ENCODE measurements around the gene PARN. TPM values are rescaled to one million over a fixed set of nuclear protein-coding genes. Genes with fewer than 3 reads are reported as not detected.

PARN gene
- total and polyA plus RNA-seq, 2 experiments from 2014 or later: 32.5 to 61.3 TPM

DNA sequence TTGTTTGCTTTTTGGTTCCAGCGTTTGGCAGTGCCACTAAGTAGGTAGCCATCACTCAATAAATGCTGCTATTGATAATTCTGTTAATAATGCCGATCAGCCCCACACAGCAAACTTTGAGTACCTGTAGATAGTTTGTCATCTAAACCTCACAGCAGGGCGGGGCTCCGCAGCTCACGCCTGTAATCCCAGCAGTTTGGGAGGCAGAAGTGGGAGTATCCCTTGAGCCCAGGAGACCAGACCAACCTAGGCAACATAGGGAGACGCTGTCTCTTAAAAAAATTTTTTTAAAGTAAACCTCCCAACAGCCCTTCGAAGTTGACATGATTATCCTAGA lies 4.3 kb upstream of the PARN start:
- Histone ChIP-seq H3K27ac (ENCODE audit: low read depth) (peak overlapping the region; percentile 99), H3K4me1 (ENCODE audit: insufficient read depth) (peaks cover 34% of the 10 kb centered on the region), H3K9me2 (ENCODE audit: insufficient read depth) (no peaks in the 10 kb centered on the region), H3K36me3 (ENCODE audit: insufficient read depth) (0 out of 2 replicates have a peak, but pooled peaks cover 1% of the 10 kb centered on the region), H2AFZ (no peak overlapping the region), H3K79me2 (replicated peaks; ENCODE audit: insufficient read depth) (peaks cover 54% of the 10 kb centered on the region), H3F3A (replicated peaks; ENCODE audit: low read depth) (peaks cover 30% of the 10 kb centered on the region), H3K4me3 (peak overlapping the region; percentile 78), H3K4me2 (peak overlapping the region; percentile 90), H4K20me1 (replicated peaks; ENCODE audit: insufficient read depth) (peaks cover 9% of the 10 kb centered on the region), H3K27me3 (ENCODE audit: insufficient read depth) (no peaks in the 10 kb centered on the region)
- H3K36me3 Mint-ChIP-seq (ENCODE audit: low read depth): peaks cover 33% of the 10 kb centered on the region
- TF ChIP-seq, protein P1, sequence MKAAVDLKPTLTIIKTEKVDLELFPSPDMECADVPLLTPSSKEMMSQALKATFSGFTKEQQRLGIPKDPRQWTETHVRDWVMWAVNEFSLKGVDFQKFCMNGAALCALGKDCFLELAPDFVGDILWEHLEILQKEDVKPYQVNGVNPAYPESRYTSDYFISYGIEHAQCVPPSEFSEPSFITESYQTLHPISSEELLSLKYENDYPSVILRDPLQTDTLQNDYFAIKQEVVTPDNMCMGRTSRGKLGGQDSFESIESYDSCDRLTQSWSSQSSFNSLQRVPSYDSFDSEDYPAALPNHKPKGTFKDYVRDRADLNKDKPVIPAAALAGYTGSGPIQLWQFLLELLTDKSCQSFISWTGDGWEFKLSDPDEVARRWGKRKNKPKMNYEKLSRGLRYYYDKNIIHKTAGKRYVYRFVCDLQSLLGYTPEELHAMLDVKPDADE (IDR thresholded peaks at IDR 0.05): no peak
- TF ChIP-seq, protein P2, sequence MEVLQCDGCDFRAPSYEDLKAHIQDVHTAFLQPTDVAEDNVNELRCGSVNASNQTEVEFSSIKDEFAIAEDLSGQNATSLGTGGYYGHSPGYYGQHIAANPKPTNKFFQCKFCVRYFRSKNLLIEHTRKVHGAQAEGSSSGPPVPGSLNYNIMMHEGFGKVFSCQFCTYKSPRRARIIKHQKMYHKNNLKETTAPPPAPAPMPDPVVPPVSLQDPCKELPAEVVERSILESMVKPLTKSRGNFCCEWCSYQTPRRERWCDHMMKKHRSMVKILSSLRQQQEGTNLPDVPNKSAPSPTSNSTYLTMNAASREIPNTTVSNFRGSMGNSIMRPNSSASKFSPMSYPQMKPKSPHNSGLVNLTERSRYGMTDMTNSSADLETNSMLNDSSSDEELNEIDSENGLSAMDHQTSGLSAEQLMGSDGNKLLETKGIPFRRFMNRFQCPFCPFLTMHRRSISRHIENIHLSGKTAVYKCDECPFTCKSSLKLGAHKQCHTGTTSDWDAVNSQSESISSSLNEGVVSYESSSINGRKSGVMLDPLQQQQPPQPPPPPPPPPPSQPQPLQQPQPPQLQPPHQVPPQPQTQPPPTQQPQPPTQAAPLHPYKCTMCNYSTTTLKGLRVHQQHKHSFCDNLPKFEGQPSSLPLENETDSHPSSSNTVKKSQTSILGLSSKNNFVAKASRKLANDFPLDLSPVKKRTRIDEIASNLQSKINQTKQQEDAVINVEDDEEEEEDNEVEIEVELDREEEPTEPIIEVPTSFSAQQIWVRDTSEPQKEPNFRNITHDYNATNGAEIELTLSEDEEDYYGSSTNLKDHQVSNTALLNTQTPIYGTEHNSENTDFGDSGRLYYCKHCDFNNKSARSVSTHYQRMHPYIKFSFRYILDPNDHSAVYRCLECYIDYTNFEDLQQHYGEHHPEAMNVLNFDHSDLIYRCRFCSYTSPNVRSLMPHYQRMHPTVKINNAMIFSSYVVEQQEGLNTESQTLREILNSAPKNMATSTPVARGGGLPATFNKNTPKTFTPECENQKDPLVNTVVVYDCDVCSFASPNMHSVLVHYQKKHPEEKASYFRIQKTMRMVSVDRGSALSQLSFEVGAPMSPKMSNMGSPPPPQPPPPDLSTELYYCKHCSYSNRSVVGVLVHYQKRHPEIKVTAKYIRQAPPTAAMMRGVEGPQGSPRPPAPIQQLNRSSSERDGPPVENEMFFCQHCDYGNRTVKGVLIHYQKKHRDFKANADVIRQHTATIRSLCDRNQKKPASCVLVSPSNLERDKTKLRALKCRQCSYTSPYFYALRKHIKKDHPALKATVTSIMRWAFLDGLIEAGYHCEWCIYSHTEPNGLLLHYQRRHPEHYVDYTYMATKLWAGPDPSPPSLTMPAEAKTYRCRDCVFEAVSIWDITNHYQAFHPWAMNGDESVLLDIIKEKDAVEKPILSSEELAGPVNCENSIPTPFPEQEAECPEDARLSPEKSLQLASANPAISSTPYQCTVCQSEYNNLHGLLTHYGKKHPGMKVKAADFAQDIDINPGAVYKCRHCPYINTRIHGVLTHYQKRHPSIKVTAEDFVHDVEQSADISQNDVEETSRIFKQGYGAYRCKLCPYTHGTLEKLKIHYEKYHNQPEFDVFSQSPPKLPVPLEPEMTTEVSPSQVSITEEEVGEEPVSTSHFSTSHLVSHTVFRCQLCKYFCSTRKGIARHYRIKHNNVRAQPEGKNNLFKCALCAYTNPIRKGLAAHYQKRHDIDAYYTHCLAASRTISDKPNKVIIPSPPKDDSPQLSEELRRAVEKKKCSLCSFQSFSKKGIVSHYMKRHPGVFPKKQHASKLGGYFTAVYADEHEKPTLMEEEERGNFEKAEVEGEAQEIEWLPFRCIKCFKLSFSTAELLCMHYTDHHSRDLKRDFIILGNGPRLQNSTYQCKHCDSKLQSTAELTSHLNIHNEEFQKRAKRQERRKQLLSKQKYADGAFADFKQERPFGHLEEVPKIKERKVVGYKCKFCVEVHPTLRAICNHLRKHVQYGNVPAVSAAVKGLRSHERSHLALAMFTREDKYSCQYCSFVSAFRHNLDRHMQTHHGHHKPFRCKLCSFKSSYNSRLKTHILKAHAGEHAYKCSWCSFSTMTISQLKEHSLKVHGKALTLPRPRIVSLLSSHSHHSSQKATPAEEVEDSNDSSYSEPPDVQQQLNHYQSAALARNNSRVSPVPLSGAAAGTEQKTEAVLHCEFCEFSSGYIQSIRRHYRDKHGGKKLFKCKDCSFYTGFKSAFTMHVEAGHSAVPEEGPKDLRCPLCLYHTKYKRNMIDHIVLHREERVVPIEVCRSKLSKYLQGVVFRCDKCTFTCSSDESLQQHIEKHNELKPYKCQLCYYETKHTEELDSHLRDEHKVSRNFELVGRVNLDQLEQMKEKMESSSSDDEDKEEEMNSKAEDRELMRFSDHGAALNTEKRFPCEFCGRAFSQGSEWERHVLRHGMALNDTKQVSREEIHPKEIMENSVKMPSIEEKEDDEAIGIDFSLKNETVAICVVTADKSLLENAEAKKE (CRISPR knock-in tag; IDR thresholded peaks at IDR 0.05): no peak
- TF ChIP-seq, protein P3, sequence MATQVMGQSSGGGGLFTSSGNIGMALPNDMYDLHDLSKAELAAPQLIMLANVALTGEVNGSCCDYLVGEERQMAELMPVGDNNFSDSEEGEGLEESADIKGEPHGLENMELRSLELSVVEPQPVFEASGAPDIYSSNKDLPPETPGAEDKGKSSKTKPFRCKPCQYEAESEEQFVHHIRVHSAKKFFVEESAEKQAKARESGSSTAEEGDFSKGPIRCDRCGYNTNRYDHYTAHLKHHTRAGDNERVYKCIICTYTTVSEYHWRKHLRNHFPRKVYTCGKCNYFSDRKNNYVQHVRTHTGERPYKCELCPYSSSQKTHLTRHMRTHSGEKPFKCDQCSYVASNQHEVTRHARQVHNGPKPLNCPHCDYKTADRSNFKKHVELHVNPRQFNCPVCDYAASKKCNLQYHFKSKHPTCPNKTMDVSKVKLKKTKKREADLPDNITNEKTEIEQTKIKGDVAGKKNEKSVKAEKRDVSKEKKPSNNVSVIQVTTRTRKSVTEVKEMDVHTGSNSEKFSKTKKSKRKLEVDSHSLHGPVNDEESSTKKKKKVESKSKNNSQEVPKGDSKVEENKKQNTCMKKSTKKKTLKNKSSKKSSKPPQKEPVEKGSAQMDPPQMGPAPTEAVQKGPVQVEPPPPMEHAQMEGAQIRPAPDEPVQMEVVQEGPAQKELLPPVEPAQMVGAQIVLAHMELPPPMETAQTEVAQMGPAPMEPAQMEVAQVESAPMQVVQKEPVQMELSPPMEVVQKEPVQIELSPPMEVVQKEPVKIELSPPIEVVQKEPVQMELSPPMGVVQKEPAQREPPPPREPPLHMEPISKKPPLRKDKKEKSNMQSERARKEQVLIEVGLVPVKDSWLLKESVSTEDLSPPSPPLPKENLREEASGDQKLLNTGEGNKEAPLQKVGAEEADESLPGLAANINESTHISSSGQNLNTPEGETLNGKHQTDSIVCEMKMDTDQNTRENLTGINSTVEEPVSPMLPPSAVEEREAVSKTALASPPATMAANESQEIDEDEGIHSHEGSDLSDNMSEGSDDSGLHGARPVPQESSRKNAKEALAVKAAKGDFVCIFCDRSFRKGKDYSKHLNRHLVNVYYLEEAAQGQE (IDR thresholded peaks at IDR 0.05; ENCODE audit: unreplicated experiment): no peak
- H3K9me3 Mint-ChIP-seq: no peaks in the 10 kb centered on the region
- no peak for ATAC-seq
- DNase-seq (ENCODE audit: low spot score): no peak
- H3K27ac Mint-ChIP-seq: peak overlapping the region; percentile 97
- peaks cover 40% of the 10 kb centered on the region for H3K4me1 Mint-ChIP-seq
- peak overlapping the region; percentile 99 for H3K4me3 Mint-ChIP-seq
- H3K27me3 Mint-ChIP-seq (ENCODE audit: insufficient read depth, low read depth, poor library complexity): peaks cover 6% of the 10 kb centered on the region

All from GM23338 (cell line).